ENCODE data around the gene MTHFR. TPM values are rescaled to one million over a fixed set of nuclear protein-coding genes. Genes with fewer than 3 reads are reported as not detected.

The MTHFR gene
- total RNA-seq, 2 donors from 2014 or later: 38.5 to 53.9 TPM

DNA sequence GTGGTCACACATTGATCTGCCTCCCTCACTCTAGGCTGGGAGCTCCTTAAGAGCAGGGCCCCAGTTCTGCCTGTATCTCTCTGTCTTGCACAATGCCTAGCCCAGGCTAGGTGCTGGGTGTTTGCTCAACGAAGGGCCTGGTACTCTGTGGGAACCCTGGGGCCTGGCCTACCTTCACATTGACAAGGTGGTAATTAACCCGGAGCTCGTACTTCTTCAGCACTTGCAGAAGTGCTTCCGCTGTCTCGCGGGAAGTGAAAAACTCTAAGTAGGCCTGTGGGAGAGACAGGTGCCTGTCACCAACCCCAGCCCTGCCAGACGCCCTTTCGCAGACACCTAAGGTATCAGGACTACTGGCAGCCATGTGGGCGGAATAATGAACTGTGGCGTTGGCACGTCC lies 13.7 kb downstream of the MTHFR start:
- peaks cover 35% of the 10 kb centered on the region for H3K36me3 ChIP-seq
- no peak for DNase-seq (ENCODE audit: low spot score)
- TF ChIP-seq, protein P1, sequence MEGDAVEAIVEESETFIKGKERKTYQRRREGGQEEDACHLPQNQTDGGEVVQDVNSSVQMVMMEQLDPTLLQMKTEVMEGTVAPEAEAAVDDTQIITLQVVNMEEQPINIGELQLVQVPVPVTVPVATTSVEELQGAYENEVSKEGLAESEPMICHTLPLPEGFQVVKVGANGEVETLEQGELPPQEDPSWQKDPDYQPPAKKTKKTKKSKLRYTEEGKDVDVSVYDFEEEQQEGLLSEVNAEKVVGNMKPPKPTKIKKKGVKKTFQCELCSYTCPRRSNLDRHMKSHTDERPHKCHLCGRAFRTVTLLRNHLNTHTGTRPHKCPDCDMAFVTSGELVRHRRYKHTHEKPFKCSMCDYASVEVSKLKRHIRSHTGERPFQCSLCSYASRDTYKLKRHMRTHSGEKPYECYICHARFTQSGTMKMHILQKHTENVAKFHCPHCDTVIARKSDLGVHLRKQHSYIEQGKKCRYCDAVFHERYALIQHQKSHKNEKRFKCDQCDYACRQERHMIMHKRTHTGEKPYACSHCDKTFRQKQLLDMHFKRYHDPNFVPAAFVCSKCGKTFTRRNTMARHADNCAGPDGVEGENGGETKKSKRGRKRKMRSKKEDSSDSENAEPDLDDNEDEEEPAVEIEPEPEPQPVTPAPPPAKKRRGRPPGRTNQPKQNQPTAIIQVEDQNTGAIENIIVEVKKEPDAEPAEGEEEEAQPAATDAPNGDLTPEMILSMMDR (IDR thresholded peaks at IDR 0.05): no peak
- H3K4me3 ChIP-seq: no peak overlapping the region
- no peaks in the 10 kb centered on the region for H3K9me3 ChIP-seq
- no peaks in the 10 kb centered on the region for H3K27me3 ChIP-seq
- peak overlapping the region; percentile 96 to 98 for H3K27ac ChIP-seq
- H3K4me1 ChIP-seq: peaks cover 0 to 93% of the 10 kb centered on the region in 2 donors

DNA sequence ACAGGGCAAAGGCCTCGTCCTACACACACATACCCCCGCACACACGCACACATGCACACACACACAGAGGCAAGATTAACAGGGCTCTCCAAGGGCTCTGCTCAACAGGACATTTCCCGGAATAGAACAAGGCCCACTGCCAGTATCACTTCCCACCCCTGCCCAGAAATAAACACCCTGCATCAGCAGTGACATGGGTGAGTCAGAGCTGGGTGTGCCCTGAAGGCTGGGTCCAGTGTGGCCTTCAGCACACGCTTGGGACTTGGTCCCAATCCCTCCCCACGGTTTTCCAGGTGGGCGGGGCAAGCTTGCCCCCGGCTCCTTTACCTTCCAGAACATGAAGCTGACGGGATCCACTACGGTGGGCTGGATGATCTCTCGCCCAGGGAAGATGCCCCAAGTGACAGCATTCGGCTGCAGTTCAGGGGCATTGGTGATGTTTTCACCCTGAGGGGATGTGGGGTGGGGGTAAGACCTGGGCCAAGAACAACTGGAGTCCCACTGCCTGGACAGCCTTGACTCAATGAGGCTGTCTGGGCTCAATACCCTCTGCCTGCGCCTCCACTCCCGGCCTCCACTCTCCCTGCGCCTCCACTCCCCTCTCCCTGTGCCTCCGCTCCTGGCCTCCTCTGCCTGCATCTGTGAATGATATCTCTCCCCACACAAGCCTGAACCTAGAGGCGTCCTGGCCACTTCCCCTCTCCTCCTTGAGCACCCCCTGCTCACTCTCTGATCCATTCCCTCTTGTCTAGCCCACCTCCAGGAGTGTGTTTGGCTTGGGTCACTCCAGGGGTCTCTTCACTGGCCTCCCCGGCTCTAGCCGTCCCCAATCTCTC lies 14.7 kb downstream of the MTHFR start:
- TF ChIP-seq, protein P1 (IDR thresholded peaks at IDR 0.05): no peak
- peak; percentile 98 for DNase-seq (ENCODE audit: low spot score)
- no peaks in the 10 kb centered on the region for H3K9me3 ChIP-seq
- H3K27ac ChIP-seq: peak overlapping the region; percentile 96 to 98
- peak overlapping the region in 1 of 2 donors; percentile 5 for H3K4me3 ChIP-seq
- H3K4me1 ChIP-seq: peaks cover 0 to 91% of the 10 kb centered on the region in 2 donors
- H3K27me3 ChIP-seq: no peaks in the 10 kb centered on the region
- peaks cover 35% of the 10 kb centered on the region for H3K36me3 ChIP-seq

DNA sequence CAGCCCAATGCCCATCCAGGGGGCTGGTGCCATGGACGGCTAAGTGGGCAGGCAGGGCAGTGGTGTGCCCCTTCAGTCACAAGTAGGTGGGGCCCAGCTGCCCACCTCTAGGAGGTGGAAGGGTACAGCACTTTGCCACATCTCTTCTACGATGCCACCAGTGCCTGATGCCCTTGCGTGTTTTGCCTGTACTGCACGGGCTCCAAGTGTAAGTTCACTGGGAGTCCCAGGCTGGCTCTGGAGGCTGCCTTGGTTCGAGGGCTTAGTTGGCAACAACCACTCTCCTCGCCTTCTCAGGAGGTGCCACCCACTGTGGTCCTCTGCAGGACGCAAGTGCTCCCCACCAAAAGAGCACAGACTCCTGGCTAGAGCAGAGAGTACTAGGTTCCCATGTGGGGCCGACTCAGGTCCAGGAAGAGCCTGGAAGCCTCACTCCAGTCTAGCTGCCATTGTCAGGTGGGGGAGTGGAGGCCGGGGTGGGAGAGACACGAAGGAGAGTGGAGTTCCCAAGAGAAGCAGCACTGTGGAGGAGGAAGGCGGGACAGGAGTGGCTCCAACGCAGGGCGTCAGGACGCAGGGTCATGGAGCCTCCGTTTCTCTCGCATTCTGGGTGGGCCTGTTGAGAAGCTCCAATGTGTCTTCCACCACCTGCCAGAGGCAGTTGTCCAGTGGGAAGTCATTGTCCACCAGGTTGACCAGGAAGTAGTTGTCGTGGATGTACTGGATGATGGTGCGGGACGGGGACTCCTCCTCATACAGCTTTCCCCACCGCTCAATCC lies 15.5 kb downstream of the MTHFR start:
- no peaks in the 10 kb centered on the region for H3K27me3 ChIP-seq
- peaks cover 0 to 91% of the 10 kb centered on the region in 2 donors for H3K4me1 ChIP-seq
- TF ChIP-seq, protein P1 (IDR thresholded peaks at IDR 0.05): no peak
- H3K9me3 ChIP-seq: no peaks in the 10 kb centered on the region
- H3K4me3 ChIP-seq: no peak overlapping the region
- peaks cover 27% of the 10 kb centered on the region for H3K36me3 ChIP-seq
- DNase-seq (ENCODE audit: low spot score): no peak
- peak overlapping the region; percentile 96 to 98 for H3K27ac ChIP-seq

DNA sequence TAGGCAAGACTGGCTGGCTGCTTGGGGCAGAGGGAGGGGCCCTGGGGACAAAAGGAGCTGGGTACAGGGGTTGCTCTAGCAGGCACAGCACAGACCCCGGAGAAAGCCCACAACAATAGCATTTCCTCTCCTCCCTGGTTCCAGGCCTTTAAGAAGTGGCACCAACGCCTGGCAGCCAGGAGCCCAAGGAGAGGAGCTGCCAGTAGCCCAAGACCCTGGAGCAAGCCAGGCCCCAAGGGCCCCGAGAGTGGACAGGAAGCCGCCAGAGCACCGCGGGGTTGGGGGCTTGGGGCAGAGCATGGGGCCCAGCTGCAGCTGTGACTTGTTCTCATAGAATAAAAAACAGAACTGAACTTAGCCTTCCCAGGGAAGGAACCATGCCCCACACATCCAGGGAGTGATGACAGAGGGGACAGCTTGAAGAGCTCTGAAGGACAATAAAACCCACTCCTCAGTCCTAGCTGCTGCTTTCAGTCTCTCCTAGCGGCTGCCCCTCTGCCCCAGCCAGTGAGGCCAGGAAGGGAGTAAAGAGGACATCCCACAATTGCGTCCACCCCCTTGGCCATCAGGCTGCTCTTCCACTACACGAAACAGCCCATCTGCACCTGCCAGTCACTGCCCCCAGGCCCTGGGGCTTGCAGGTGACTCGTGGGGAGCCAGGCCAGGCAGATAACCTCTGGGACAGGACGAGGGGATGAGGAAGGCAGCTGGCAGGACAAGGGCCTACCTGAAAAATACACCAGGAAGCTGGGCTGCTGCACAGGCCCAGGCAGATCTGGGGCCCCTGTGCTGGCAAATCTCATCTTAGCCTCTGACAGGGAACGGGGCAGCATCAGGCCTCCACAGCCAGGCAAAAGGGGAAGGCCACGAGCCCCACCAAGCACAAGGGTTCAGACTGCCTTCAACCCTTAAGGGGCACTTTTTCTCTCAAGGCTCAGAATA lies 16.4 kb downstream of the MTHFR start:
- Histone ChIP-seq H3K36me3 (peaks cover 18% of the 10 kb centered on the region), H3K9me3 (no peaks in the 10 kb centered on the region), H3K4me3 (no peak overlapping the region), H3K27me3 (no peaks in the 10 kb centered on the region), H3K27ac (peak overlapping the region; percentile 96 to 98), H3K4me1 (peaks cover 0 to 93% of the 10 kb centered on the region in 2 donors)
- DNase-seq (ENCODE audit: low spot score): no peak
- TF ChIP-seq, protein P1 (IDR thresholded peaks at IDR 0.05): no peak

DNA sequence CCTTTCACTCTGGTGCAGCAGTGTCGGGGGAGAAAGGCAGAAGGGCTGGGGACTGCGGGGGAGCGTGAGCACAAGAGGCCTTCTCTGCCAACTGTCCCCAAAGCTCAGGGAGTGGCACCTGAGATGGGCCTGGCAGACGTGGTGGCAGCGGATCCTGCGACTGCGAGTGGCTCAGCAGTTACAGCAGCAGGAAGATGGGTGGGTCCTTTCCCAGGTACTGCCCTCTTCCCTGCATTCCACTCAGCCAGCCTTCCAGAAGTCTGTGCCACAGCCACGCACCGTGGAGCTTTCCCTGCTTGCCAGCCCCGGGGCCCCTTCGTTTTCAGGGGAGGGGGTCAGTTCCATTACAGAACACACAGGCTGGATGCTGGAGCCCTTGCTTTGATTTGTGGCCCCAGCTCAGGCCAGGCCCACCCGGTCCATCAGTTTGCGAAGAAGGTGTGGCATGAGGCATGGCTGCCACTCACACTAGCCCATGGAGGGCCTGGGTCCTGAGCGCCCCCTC lies 17.2 kb downstream of the MTHFR start:
- peak overlapping the region; percentile 96 to 98 for H3K27ac ChIP-seq
- peaks cover 0 to 86% of the 10 kb centered on the region in 2 donors for H3K4me1 ChIP-seq

More for the DNA sequence above, 17.2 kb downstream of the MTHFR start:
- H3K36me3 ChIP-seq: peaks cover 10% of the 10 kb centered on the region
- H3K27me3 ChIP-seq: no peaks in the 10 kb centered on the region
- TF ChIP-seq, protein P1 (IDR thresholded peaks at IDR 0.05): no peak
- no peak overlapping the region for H3K4me3 ChIP-seq
- no peaks in the 10 kb centered on the region for H3K9me3 ChIP-seq
- no peak for DNase-seq (ENCODE audit: low spot score)
